CD4-positive, alpha-beta memory T cell (primary cell): ENCODE data around the gene NOTCH3. TPM values are rescaled to one million over a fixed set of nuclear protein-coding genes. Genes with fewer than 3 reads are reported as not detected.

Experiments
- CTCF ChIA-PET: fragments of 350-600 bp; sonication (Branson Sonifier 250); formaldehyde crosslinking; loops from one replicate; lab custom pipeline; 2021; ENCODE audit warnings: inconsistent platforms; ENCODE audit not compliant: partially characterized antibody; lab: Charles Lee
- POLR2A ChIA-PET: fragments of 350-600 bp; sonication (Branson Sonifier 250); formaldehyde crosslinking; loops from one replicate; lab custom pipeline; 2021; ENCODE audit not compliant: partially characterized antibody; lab: Charles Lee
- DNase-seq, 5 donors: peaks; one replicate each; pipeline versions ENCODE4 v3.0.0 to v3.0.0-alpha.2; 2020 to 2022; ENCODE audit warnings: mixed read lengths in 1 of 5
- H3K27ac ChIP-seq: one replicate; pipeline ENCODE4 v1.7.0; 2013; ENCODE audit warnings: low read depth, low read length
- H3K27me3 ChIP-seq: 2 replicates; pipeline ENCODE4 v1.7.0; 2013; ENCODE audit warnings: mild to moderate bottlenecking, low read length, moderate library complexity; ENCODE audit not compliant: insufficient read depth
- H3K36me3 ChIP-seq: 2 replicates; pipeline ENCODE4 v1.7.0; 2013; ENCODE audit warnings: mild to moderate bottlenecking, low read length, moderate library complexity; ENCODE audit not compliant: insufficient read depth
- H3K4me1 ChIP-seq: 2 replicates; pipeline ENCODE4 v1.7.0; 2013; ENCODE audit warnings: mild to moderate bottlenecking, low read length, moderate library complexity; ENCODE audit not compliant: insufficient read depth
- H3K4me3 ChIP-seq, 2 donors: one replicate each; pipeline ENCODE4 v1.7.0; 2013; ENCODE audit warnings: low read length in 2 of 2, mild to moderate bottlenecking in 1 of 2
- H3K9me3 ChIP-seq, 2 donors: one replicate each; pipeline ENCODE4 v1.7.0; 2013; ENCODE audit warnings: low read length in 2 of 2, control low read depth in 1 of 2; ENCODE audit not compliant: control insufficient read depth in 1 of 2
- H3K27ac Mint-ChIP-seq, 7 donors: one replicate each; pipeline ENCODE4 v1.8.0; 2020 to 2021; ENCODE audit warnings: mixed read lengths in 7 of 7, mild to moderate bottlenecking in 6 of 7, inconsistent platforms in 3 of 7, moderate library complexity in 3 of 7
- H3K27me3 Mint-ChIP-seq, 2 donors: one replicate each; pipeline ENCODE4 v1.8.0; 2020 to 2021; ENCODE audit warnings: mixed read lengths in 2 of 2
- H3K36me3 Mint-ChIP-seq, 2 donors: one replicate each; pipeline ENCODE4 v1.8.0; 2020 to 2021; ENCODE audit warnings: mixed read lengths in 2 of 2, inconsistent platforms in 1 of 2, mild to moderate bottlenecking in 1 of 2
- H3K4me1 Mint-ChIP-seq, 4 donors: one replicate each; pipeline ENCODE4 v1.8.0; 2020 to 2021; ENCODE audit warnings: mixed read lengths in 4 of 4, mild to moderate bottlenecking in 1 of 4
- H3K4me3 Mint-ChIP-seq, 8 donors: one replicate each; pipeline ENCODE4 v1.8.0; 2020 to 2021; ENCODE audit warnings: mixed read lengths in 8 of 8, mild to moderate bottlenecking in 7 of 8, moderate library complexity in 6 of 8, inconsistent platforms in 3 of 8
- H3K9me3 Mint-ChIP-seq, 8 donors: one replicate each; pipeline ENCODE4 v1.8.0; 2020 to 2021; ENCODE audit warnings: mixed read lengths in 8 of 8, mild to moderate bottlenecking in 5 of 8, inconsistent platforms in 3 of 8, moderate library complexity in 1 of 8
- intact Hi-C: fragments of 100-400 bp; cut with micrococcal nuclease; formaldehyde crosslinking; loops from one replicate; pipeline ENCODE4 v1.15.1; 2023
- polyA plus RNA-seq, 2 donors: library from polyadenylated mRNA; unstranded; fragments of 300-500 nt; fragmentation: Illumina TruSeq; gene quantifications; one replicate each; pipeline ENCODE4 v1.2.3, GENCODE V29; 2021
- total RNA-seq, 2 experiments: library from RNA; stranded (reverse); gene quantifications; one replicate each; pipeline ENCODE4 v1.2.3, GENCODE V29; 2021

The NOTCH3 gene
- total and polyA plus RNA-seq, 4 experiments from 2014 or later: 0.14 to 0.23 TPM; not detected in 2

GRCh38 chr19:15181394-15181793 lies 19.4 kb downstream of the NOTCH3 start:
- H3K27me3 ChIP-seq: no peaks in the 10 kb centered on the region
- H3K27ac ChIP-seq: no peak overlapping the region
- Mint-ChIP-seq H3K9me3 (no peaks in the 10 kb centered on the region), H3K4me3 (no peak overlapping the region), H3K4me1 (peaks cover 4 to 11% (median 6%) of the 10 kb centered on the region in 4 donors), H3K27ac (no peak overlapping the region), H3K27me3 (peaks cover 6 to 12% of the 10 kb centered on the region in 2 donors), H3K36me3 (no peaks in the 10 kb centered on the region)
- intact Hi-C loops: no loop called here
- H3K36me3 ChIP-seq: no peaks in the 10 kb centered on the region
- no peaks in the 10 kb centered on the region for H3K9me3 ChIP-seq
- no peak for DNase-seq
- ChIA-PET CTCF (no interaction called here), POLR2A (no interaction called here)
- peaks cover 3% of the 10 kb centered on the region for H3K4me1 ChIP-seq
- no peak overlapping the region for H3K4me3 ChIP-seq

- Histone ChIP-seq H3K27ac (no peak overlapping the region), H3K4me3 (no peak overlapping the region), H3K4me1 (peaks cover 3% of the 10 kb centered on the region), H3K36me3 (no peaks in the 10 kb centered on the region), H3K27me3 (no peaks in the 10 kb centered on the region), H3K9me3 (no peaks in the 10 kb centered on the region)
- Mint-ChIP-seq H3K36me3 (no peaks in the 10 kb centered on the region), H3K27me3 (peaks cover 6 to 8% of the 10 kb centered on the region in 2 donors), H3K9me3 (no peaks in the 10 kb centered on the region), H3K4me3 (no peak overlapping the region), H3K27ac (peak overlapping the region in 1 of 7 donors; percentile 3), H3K4me1 (peaks cover 4 to 11% (median 6%) of the 10 kb centered on the region in 4 donors)
- POLR2A ChIA-PET: no interaction called here
- intact Hi-C loops: no loop called here
- DNase-seq: no peak
- CTCF ChIA-PET: interaction anchor here (0.8 kb wide), 1 partner anchor 402 kb away, joined by 3 read pairs; no protein-coding TSS in a partner anchor
These were observed 20.1 kb downstream of the NOTCH3 start for GRCh38 chr19:15180451-15181390.

- H3K27ac ChIP-seq: no peak overlapping the region
- H3K36me3 ChIP-seq: no peaks in the 10 kb centered on the region
- no peak overlapping the region for H3K27ac Mint-ChIP-seq
- intact Hi-C loops: loop anchor here (5.0 kb wide), 1 partner anchor 84 kb away; no protein-coding TSS in a partner anchor
- H3K4me1 Mint-ChIP-seq: peaks cover 4 to 11% (median 6%) of the 10 kb centered on the region in 4 donors
- H3K9me3 ChIP-seq: no peaks in the 10 kb centered on the region
- no peaks in the 10 kb centered on the region for H3K9me3 Mint-ChIP-seq
- no peak for DNase-seq
- POLR2A ChIA-PET: no interaction called here
- H3K4me3 Mint-ChIP-seq: peak overlapping the region in 3 of 8 donors; percentile 12 to 57 (median 45)
- no peaks in the 10 kb centered on the region for H3K36me3 Mint-ChIP-seq
- CTCF ChIA-PET: interaction anchor here (0.9 to 2.3 kb wide), 3 partner anchors 78 to 377 kb away, joined by 3 to 7 read pairs (median 5); no protein-coding TSS in a partner anchor
- peaks cover 3% of the 10 kb centered on the region for H3K4me1 ChIP-seq
- H3K4me3 ChIP-seq: no peak overlapping the region
- no peaks in the 10 kb centered on the region for H3K27me3 ChIP-seq
- peaks cover 7 to 11% of the 10 kb centered on the region in 2 donors for H3K27me3 Mint-ChIP-seq
These were observed 22.0 kb downstream of the NOTCH3 start for GRCh38 chr19:15178629-15179308.

- intact Hi-C loops: loop anchor here (1.0 to 5.0 kb wide), 2 partner anchors 85 to 242 kb away; no protein-coding TSS in a partner anchor
- H3K27ac ChIP-seq: no peak overlapping the region
- peaks cover 3% of the 10 kb centered on the region for H3K4me1 ChIP-seq
- Mint-ChIP-seq H3K27me3 (peaks cover 7 to 11% of the 10 kb centered on the region in 2 donors), H3K27ac (peak overlapping the region in 2 of 7 donors; percentile 30 to 75), H3K9me3 (no peaks in the 10 kb centered on the region), H3K4me3 (peak overlapping the region in 5 of 8 donors; percentile 2 to 74 (median 57)), H3K36me3 (no peaks in the 10 kb centered on the region), H3K4me1 (peaks cover 4 to 11% (median 6%) of the 10 kb centered on the region in 4 donors)
- CTCF ChIA-PET: interaction anchor here (0.9 to 2.8 kb wide), 10 partner anchors 19 to 382 kb away, joined by 3 to 19 read pairs (median 8); partner anchors contain the start of gene AKAP8L
- H3K27me3 ChIP-seq: no peaks in the 10 kb centered on the region
- no peaks in the 10 kb centered on the region for H3K9me3 ChIP-seq
- no peak overlapping the region for H3K4me3 ChIP-seq
- peak; percentile 69 to 83 (median 80) for DNase-seq
- no peaks in the 10 kb centered on the region for H3K36me3 ChIP-seq
- POLR2A ChIA-PET: interaction anchor here (0.9 to 1.5 kb wide), 2 partner anchors 201 to 242 kb away, joined by 3 to 11 read pairs; partner anchors contain the start of gene AKAP8L
These were observed 23.3 kb downstream of the NOTCH3 start for GRCh38 chr19:15177269-15178116.

- POLR2A ChIA-PET: no interaction called here
- Mint-ChIP-seq H3K27me3 (peaks cover 9 to 11% of the 10 kb centered on the region in 2 donors), H3K36me3 (no peaks in the 10 kb centered on the region), H3K27ac (peak overlapping the region in 1 of 7 donors; percentile 10), H3K9me3 (no peaks in the 10 kb centered on the region), H3K4me1 (peaks cover 4 to 11% (median 6%) of the 10 kb centered on the region in 4 donors), H3K4me3 (no peak overlapping the region)
- Histone ChIP-seq H3K9me3 (no peaks in the 10 kb centered on the region), H3K4me1 (peaks cover 3% of the 10 kb centered on the region), H3K4me3 (no peak overlapping the region), H3K36me3 (no peaks in the 10 kb centered on the region), H3K27ac (no peak overlapping the region), H3K27me3 (no peaks in the 10 kb centered on the region)
- CTCF ChIA-PET: interaction anchor here (0.6 to 2.8 kb wide), 5 partner anchors 17 to 380 kb away, joined by 4 to 19 read pairs (median 8); partner anchors contain the start of gene AKAP8L
- no peak for DNase-seq
- intact Hi-C loops: loop anchor here (5.0 kb wide), 1 partner anchor 87 kb away; no protein-coding TSS in a partner anchor
These were observed 25.2 kb downstream of the NOTCH3 start for GRCh38 chr19:15175609-15176008.

GRCh38 chr19:15173746-15174404 lies 26.9 kb downstream of the NOTCH3 start:
- Mint-ChIP-seq H3K27ac (no peak overlapping the region), H3K9me3 (no peaks in the 10 kb centered on the region), H3K4me3 (no peak overlapping the region), H3K36me3 (no peaks in the 10 kb centered on the region), H3K27me3 (peaks cover 6 to 9% of the 10 kb centered on the region in 2 donors), H3K4me1 (peaks cover 4 to 11% (median 5%) of the 10 kb centered on the region in 4 donors)
- H3K27me3 ChIP-seq: no peaks in the 10 kb centered on the region
- no peak for DNase-seq
- no peaks in the 10 kb centered on the region for H3K36me3 ChIP-seq
- H3K4me1 ChIP-seq: peaks cover 3% of the 10 kb centered on the region
- intact Hi-C loops: no loop called here
- ChIA-PET CTCF (interaction anchor here (0.9 kb wide), 1 partner anchor 246 kb away, joined by 3 read pairs; no protein-coding TSS in a partner anchor), POLR2A (no interaction called here)
- H3K27ac ChIP-seq: no peak overlapping the region
- H3K4me3 ChIP-seq: no peak overlapping the region
- H3K9me3 ChIP-seq: no peaks in the 10 kb centered on the region
